Stimulated activated CD4-positive, alpha-beta T cell treated with anti-CD3 and anti-CD28 coated beads, Interleukin-12 subunit alpha, Interleukin-12 subunit beta, amount 100 ng/mL, for 4 hours (primary cell): Measurements from ENCODE around the gene MYL12A.

Experiments used
- DNase-seq: peaks from one replicate; pipeline ENCODE4 v3.0.0-alpha.2; 2020

MYL12A gene

GRCh38 chr18:3225588-3225987, 22.0 kb upstream of the MYL12A start:
- no peak for DNase-seq

GRCh38 chr18:3226048-3226447, 21.6 kb upstream of the MYL12A start:
- DNase-seq = no peak

- DNase-seq = no peak
Observed at GRCh38 chr18:3230401-3231334, 16.9 kb upstream of the MYL12A start.

GRCh38 chr18:3233004-3233403, 14.6 kb upstream of the MYL12A start:
- no peak for DNase-seq

- DNase-seq = no peak
Observed at GRCh38 chr18:3233433-3234168, 14.0 kb upstream of the MYL12A start.

- no peak for DNase-seq
Observed at GRCh38 chr18:3234457-3234856, 13.1 kb upstream of the MYL12A start.

GRCh38 chr18:3235846-3236245, 11.8 kb upstream of the MYL12A start:
- no peak for DNase-seq

GRCh38 chr18:3236470-3236869, 11.1 kb upstream of the MYL12A start:
- no peak for DNase-seq

GRCh38 chr18:3238742-3239141, 8.9 kb upstream of the MYL12A start:
- DNase-seq = no peak

GRCh38 chr18:3245185-3245564, 2.4 kb upstream of the MYL12A start:
- no peak for DNase-seq

GRCh38 chr18:3245853-3246634, 1.6 kb upstream of the MYL12A start:
- DNase-seq = peak; percentile 74

GRCh38 chr18:3246635-3247239, 864 bp upstream of the MYL12A start:
- peak; percentile 26 for DNase-seq

GRCh38 chr18:3248062-3248657, 559 bp downstream of the MYL12A start:
- no peak for DNase-seq

- DNase-seq = no peak
Observed at GRCh38 chr18:3248658-3249359, 1.2 kb downstream of the MYL12A start.

GRCh38 chr18:3250237-3251107, 2.9 kb downstream of the MYL12A start:
- no peak for DNase-seq

GRCh38 chr18:3251249-3251962, 3.8 kb downstream of the MYL12A start:
- DNase-seq = no peak

GRCh38 chr18:3251963-3252277, 4.3 kb downstream of the MYL12A start:
- DNase-seq = no peak

- DNase-seq = no peak
Observed at GRCh38 chr18:3252843-3253242, 5.2 kb downstream of the MYL12A start.

- DNase-seq = no peak
Observed at GRCh38 chr18:3254725-3255124, 7.1 kb downstream of the MYL12A start.

GRCh38 chr18:3255611-3256165, 8.1 kb downstream of the MYL12A start:
- no peak for DNase-seq
